ELR (cell line): ENCODE results near the gene CCT3.
A peak's percentile ranks its signal among the peaks of the same experiment; 100 is the strongest.
"Not testable (repeated sequence)": the region's sequence is repeated elsewhere in the genome, so short reads cannot be mapped to it uniquely, and the experiment has no call there.

ENCODE experiments used
- DNase-seq: peaks from one replicate; pipeline ENCODE4 v3.0.0-alpha.2; 2015; ENCODE audit warnings: low read depth

The CCT3 gene

DNA sequence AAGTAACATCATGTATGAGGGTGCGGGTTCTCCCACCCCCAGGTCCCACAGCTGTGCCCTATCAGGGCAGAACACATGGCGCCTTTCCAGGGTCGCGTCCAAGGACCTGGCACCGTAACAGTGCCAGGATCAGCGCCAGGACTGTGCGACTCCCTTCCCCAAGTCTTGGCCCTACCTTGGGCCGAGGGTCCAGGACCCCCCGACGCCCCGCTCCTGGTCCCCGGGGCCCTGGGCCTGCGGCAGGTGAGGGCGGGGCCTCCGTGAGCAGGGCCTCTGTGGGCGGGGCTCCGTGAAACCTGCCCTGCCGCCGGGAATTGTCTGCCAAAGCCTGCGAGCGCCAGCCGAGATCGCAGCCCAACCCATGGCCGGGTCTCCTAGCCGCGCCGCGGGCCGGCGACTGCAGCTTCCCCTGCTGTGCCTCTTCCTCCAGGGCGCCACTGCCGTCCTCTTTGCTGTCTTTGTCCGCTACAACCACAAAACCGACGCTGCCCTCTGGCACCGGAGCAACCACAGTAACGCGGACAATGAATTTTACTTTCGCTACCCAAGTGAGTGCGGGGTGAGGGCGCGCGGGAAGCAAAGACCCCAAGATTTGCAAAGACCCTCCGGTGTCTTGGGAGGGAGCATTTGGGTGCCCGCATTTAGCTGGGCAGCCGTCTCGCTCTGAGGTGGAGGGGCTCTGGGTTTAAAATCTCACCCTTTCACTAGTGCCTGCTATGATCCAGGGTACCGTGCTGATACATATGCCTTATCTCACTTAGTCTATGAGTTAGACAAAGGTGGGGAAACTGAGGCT lies 31.0 kb upstream of the CCT3 start, which contains the start of gene RHBG:
Gene RHBG, plus strand, starts transcription at position 323 of the 796 bp plus-strand sequence. Its CDS starts 39 bp downstream, at position 362.
- DNase-seq: peak; percentile 41

GRCh38 chr1:156368157-156368658 lies 30.1 kb upstream of the CCT3 start:
- DNase-seq: no peak

DNA sequence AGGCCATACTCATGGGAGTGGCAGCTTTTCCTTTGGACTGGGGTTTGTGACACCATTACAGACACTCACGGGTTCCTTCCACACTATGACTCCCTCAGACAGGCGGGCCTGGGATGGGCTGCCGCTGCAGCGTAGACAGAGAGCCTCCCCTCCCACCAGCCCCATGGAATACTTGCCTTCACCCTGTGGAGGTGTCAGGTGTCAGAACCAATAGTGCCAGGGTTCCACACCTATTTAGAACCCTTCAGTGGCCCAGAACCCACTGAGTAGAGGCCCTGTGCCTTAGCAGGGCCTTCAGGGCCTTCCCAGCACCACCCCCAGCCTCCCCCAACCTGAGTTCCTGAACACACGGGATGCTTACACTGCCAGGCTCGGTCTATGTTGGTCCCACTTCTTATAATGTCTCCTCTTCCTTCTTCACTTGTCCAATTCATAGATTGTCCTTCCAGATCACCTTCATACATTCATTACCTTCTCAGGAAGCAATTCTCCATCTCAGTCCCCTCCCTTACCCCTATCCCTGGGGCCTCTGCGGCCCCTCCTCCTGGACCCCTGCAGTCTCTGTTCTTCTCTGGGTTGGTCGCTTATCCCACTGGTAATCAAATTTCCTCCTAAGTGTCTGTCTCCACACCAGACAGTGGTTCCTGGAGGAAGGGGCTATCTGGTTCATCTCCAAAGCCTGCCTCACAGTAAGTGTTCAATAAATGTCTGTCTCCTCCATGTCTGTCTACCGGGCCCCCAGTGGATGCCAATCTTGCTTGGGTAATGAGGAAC lies 29.5 kb upstream of the CCT3 start:
- no peak for DNase-seq

GRCh38 chr1:156366378-156367166 lies 28.5 kb upstream of the CCT3 start:
- no peak for DNase-seq

DNA sequence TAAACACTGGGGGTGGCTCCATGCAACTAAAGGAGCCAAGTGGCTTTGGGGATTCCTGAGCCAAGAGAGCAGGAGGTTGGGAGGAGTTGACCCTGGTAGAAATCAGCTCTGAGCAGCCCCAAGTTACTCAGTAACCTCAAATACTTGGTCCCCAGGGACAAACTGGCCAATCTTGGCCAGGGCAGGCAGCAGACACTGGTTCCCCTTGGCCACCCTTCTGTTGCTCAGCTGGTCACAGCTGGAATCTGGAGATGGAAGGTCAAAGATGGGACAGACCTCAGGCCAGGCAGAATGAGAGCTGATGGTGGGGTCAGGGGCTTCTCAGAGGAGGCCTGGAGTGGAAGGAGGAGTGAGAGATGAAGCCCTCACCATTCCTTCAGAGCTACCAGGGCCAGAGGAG lies 27.7 kb upstream of the CCT3 start:
- no peak for DNase-seq

DNA sequence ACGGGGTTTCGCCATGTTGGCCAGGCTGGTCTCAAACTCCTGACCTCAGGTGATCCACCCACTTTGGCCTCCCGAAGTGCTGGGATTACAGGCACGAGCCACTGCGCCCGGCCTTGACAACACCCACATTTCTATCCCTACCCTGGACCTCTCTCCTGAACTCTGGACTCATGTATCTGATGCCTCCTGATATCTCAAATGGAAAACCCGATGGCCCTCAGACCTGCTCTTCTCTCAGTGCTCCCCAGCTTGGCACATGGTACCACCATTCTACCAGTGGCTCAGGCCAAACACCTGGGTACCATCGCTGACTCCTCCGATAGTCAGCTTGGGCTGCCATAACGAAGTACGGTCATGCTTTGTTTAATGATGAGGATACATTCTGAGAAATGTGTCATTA lies 22.4 kb upstream of the CCT3 start:
- no peak for DNase-seq

DNA sequence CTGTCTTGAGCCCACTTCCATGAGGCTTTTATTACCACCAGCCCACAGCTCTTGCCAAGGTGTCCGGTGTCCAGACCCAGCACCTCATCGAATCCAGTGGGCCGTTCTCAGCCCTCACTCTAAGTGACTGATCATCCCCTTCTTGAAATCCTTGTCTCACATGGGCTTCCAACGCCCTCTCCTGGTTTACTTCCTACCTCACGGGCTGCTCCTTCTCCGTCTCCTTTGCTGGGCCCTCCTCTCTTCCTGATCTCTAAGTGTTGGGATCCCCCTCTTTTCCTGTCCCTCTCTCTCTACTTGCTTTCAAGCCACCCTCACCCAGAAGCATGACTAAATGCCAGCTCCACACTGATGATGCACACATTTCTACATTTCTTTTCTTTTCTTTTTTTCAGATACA lies 21.9 kb upstream of the CCT3 start:
- DNase-seq: peak; percentile 63

GRCh38 chr1:156359249-156359648 lies 21.2 kb upstream of the CCT3 start:
- no peak for DNase-seq

GRCh38 chr1:156358641-156359040 lies 20.5 kb upstream of the CCT3 start:
- DNase-seq: no peak

DNA sequence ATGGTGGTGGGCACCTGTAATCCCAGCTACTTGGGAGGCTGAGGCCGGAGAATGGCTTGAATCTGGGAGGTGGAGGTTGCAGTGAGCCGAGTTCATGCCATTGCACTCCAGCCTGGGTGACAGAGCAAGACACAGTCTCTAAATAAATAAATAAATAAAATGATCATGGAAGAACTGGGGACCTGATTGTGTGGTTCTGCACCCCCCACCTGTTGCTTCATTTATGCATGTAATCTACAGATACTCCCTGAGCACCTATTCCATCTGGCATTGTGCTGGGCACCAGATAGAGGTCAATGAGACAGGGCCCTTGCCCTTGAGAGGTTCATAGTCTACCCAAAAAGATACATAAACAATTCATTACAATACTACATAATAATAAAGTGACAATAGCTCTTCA lies 19.9 kb upstream of the CCT3 start:
- DNase-seq: no peak

- peak; percentile 64 for DNase-seq
Measured at GRCh38 chr1:156356875-156357534, 18.9 kb upstream of the CCT3 start.

- no peak for DNase-seq
Measured at GRCh38 chr1:156356262-156356874, 18.3 kb upstream of the CCT3 start.

GRCh38 chr1:156352481-156352880 lies 14.4 kb upstream of the CCT3 start:
- not testable (repeated sequence) for DNase-seq

- DNase-seq: no peak
Measured at GRCh38 chr1:156347331-156347730, 9.2 kb upstream of the CCT3 start.

DNA sequence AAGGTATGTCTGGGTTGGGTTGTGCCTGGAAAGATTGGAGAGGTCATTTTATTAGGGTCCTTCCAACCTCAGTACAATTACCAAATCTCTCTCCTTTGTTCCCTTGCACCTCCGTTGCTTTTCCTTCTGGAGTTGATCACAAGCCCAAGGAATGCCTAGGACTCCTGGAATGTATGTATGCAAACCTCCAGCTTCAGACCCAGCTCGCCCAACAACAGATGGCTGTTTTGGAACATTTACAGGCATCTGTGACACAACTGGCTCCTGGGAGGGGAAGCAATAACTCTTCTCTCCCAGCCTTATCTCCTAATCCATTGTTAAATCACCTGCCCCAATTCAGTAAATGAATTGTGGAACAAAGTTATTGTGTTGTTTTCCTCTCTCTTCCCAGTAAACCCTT lies 8.5 kb upstream of the CCT3 start:
- DNase-seq: no peak

GRCh38 chr1:156346035-156346434 lies 7.9 kb upstream of the CCT3 start:
- DNase-seq: not testable (repeated sequence)

GRCh38 chr1:156344409-156344808 lies 6.3 kb upstream of the CCT3 start:
- DNase-seq: no peak

DNA sequence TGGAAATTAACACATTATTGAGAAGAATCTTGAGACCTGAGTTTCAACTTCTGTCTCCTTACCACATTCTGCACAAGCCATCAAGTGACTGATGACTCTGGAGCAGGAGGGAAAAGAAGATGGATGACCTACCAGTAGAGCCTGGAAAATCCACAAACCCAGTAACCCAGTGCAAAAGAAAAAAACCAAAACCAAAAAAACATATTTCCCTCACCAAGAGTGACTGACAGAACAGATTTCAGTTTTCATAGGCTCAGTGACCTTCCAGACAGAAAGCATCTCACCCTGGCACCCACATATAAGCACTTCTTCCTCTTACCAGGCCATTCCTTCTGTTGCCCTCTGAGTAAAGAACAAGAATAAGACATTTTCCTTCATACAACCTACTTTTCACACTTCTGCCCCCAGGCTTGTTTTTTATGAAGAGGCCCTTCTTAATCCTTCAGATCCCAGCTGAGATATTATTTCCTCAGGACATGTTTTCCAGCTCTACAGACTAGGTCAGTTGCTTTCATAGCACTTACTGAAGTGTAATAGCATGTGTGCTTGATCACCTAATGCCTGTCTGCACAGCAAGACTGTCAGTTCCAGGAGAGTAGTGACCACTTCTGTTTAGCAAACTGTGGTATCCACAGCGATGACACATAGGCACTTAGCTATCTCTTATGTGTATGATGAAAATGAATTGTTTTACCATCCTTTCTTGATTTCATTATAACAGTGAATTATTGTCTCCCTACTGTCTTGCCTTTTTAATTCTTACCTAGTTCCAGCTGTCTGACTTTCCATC lies 4.3 kb upstream of the CCT3 start:
- peak; percentile 42 for DNase-seq

DNA sequence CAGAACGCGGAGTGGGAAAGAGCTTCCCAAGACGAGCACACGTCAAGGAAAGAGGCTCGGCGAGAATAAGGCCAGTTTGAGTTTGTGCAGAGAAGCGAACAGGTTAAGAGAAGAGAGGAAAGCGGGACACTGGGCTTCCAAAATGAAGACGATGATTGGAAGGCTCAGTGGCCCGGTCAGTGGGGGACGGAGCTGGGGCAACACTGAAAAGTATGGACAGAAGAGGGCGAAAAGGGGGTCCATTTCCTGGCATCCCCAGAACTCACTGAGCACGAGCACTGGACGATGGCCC lies 258 bp downstream of the CCT3 start:
- no peak for DNase-seq

DNA sequence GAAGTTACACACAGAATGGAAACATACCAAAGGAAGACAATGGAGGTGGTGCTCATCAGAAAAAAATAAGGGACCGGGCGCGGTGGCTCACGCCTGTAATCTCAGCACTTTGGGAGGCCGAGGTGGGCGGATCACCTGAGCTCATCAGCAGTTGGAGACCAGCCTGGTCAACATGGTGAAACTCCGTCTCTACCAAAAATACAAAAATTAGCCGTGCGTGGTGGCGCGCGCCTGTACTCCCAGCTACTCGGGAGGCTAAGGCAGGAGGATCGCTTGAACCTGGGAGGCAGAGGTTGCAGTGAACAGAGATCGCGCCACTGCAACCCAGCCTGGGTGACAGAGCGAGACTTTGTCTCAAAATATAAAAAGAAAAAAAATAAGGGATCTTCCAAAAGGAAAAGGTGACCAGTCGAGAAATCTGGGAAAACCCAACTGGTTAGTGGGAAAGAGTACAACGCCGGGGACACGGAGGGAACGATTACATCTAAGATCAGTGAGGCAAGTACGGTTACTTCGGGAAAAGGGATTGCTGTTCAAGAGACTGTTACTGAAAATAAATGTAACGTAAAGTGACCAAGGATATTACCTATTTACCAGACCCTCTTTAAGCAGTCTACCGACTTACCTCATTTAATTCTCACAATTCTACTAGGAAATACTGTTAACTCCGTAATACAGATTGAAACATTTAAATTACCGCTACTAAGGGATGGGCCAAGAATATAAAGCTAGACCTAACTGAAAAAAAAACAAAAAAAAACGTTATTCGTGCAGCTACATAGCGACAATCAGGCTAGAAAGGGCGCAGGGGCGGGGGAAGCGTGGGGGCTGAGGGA lies 822 bp downstream of the CCT3 start:
- DNase-seq: peak; percentile 36
